ENCODE measurements around the gene ATAD3C.
"Not testable (repeated sequence)": the region's sequence is repeated elsewhere in the genome, so short reads cannot be mapped to it uniquely, and the experiment has no call there.

The ATAD3C gene

DNA sequence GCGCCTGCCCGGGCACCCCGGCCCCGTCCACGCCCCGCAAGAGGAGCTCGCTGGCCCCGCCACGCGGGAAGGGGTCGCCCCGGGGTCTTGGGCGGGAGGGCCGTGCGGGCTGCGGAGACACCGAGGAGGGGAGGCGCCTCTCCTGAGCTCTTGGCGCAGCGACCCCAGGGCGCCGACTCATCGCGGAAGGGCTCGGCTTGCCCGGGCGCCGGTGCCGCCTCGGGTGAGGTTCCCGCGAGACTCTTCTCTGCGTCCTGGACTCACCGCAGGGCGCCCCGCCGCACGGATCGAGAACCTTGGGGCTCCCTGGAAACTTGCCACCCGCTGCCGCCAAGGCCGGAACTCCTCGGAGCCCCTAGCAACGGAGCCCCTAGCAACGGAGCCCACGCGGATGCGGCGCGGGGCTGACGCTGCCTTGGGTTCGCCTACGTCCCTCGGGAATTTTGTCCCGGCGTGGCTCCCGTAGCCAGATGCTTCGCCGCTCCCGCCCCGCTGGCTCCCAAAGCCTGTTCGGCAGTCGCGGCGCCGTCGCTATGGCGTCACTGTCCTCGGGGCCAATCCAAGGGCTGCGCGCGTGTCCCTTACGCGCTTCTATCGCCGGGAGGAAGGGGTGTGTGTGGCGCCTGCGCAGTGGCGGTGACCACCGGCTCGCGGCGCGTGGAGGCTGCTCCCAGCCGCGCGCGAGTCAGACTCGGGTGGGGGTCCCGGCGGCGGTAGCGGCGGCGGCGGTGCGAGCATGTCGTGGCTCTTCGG, 62.2 kb downstream of the ATAD3C start, which contains the start of gene ATAD3A:
Gene ATAD3A, plus strand, starts transcription at position 630 of the 753 bp plus-strand sequence. Its CDS starts 107 bp downstream, at position 737.
- peak; percentile 98 for DNase-seq

DNA sequence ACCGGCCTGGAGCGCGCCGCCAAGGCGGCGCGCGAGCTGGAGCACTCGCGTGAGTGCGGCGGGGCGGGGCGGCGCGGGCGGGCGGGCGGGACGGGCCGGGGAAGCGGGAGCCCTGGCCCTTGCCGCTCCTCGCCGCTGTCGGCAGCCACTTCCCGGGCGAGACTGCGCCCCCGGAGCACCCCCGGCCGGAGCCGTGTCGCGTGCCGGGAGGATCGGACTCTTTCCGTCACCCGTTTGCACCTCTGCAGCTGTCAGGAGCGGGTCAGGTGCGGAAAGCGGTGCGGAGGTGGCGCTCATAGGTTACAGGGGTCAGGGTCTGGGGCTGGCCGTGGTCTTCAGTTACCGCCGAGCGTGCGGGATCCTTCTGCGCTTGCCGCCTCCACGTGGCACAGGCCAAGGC, 62.9 kb downstream of the ATAD3C start:
- not testable (repeated sequence) for DNase-seq

DNA sequence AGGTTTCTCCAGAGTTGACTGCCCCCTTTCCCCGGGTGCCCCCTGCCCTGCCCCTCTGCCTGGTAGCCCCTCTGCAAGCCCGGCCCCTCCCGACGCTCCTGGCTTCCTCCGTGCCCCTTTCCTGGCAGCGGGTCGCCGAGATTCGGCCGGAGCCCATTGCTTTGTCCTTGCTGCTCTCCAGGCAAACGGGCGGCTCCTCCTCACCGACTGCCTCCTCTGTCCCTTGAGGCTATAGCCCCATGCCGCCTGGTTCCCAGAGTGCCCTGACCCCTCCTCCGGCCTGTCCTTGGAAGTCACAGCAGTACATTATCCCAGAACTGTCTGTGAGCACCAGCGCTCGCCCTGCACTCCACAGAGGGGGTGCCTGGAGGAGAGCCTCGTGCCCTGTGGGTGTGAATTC, 64.2 kb downstream of the ATAD3C start:
- DNase-seq, result not testable (repeated sequence)

DNA sequence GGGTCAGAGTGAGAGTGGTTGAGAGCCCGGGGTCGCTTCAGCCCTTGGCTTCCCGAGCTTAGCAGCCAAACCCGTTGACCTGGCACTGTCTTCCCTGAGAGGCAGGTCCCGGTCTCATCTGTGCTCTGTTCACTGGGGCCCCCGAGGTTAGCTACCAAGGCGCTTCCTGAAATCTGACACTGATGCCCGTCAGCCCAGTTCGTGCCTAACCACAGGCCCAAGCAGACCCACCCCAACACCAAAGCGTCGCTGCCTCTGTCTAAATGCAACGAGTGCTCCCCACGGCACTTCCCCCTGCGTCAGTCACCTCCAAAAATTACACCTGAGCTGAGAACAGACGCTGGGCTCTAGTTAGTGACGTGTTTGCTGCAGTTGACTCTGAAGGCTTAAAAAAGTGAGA, 64.9 kb downstream of the ATAD3C start:
- DNase-seq, result not testable (repeated sequence)

DNA sequence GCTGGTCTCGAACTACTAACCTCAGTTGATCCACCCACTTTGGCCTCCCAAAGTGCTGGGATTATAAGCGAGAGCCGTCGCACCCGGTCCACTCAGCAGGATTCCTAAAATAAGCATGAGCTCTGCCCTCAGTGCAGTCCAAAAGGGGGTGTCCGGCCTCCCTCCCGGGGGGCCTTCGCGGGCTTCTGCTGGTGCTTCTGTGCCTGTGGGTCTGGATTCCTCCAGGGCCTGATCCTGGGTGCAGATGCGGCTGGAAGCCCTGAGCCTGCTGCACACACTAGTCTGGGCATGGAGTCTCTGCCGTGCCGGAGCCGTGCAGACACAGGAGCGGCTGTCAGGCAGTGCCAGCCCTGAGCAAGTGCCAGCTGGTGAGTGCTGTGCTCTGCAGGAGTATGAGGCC, 67.4 kb downstream of the ATAD3C start:
- not testable (repeated sequence) for DNase-seq

DNA sequence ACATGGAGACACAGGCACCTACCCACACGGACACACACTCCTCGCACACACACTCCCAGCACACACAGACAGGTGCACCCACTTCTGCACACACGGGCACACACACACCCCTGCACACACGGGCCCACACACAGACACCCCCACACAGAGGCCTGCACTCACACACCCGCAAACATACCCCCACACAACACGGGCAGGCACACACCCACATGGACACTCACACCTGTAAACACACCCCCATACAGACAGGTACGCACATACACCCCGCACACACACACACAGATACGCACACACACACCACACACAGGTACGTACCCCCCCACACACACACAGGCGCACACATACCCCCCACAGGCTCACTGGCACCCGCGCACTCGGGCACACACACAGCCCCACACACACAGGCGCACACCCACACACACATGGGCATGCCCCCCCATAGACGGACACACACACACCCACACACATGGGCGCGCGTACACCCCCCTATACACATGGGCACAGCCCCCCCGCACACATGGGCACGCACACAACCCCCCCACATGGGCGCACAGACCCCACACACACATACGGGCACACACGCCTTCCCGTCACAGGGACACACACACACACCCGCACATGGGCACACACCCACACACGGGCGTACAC, 68.6 kb downstream of the ATAD3C start:
- DNase-seq, result no peak

DNA sequence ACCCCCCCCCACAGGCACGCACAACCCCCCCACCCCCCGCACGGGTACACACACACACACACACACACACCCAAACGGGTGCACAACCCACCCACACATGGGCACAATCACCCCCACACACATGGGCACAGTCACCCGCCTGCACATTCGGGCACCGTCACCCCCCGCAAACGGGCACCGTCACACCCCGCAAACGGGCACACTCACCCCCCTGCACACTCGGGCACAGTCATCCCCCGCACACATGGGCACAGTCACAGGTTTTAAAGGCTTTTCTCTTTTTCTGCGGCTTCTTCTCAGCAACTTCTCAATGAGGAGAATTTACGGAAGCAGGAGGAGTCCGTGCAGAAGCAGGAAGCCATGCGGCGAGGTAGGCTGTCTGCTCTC, 69.1 kb downstream of the ATAD3C start:
- not testable (repeated sequence) for DNase-seq
